GM21381 (cell line): ENCODE results near the gene SETD2.

Source experiments
- ATAC-seq: cut with Tn5 transposase; IDR thresholded peaks from one replicate; pipeline ENCODE4 v1.9.1; 2021; ENCODE audit warnings: mild to moderate bottlenecking, moderate library complexity; ENCODE audit not compliant: unreplicated experiment

SETD2 gene

DNA sequence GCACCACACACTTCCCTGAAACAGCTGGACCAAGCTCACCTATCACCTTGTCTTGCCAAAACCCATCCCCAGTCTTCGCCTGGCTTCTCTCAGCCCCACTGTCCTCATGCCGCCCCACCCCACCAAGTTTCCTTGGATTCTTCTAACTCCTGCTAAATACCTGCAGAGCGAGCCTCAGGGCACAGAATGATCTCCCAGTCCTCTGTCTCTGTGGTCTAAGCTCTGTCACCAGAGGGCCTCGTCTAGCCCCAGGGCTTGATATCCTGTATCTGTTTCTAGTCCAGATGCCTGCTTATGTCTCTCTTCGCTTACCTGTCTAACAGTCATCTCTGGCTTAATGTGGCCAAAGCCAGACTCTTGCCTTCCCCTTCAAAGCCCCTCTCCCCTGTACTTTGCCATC is 197.1 kb downstream of the SETD2 start:
- ATAC-seq, result no peak
